ENCODE measurements around the gene POLR2L. TPM values are rescaled to one million over a fixed set of nuclear protein-coding genes. Genes with fewer than 3 reads are reported as not detected.

Gene POLR2L
- total RNA-seq, 1 experiment from 2014 or later: 99.7 TPM

- TF ChIP-seq CTCF (conservative IDR thresholded peaks at IDR 0.05) (no peak), EZH2 (IDR thresholded peaks at IDR 0.05; ENCODE audit: low read depth) (no peak)
- no peak overlapping the region for H3K4me2 ChIP-seq
- H3K4me3 ChIP-seq: no peak overlapping the region
- H4K20me1 ChIP-seq (ENCODE audit: insufficient read depth): no peaks in the 10 kb centered on the region; the same call in 1 of the 2 replicates
- H3K9me2 ChIP-seq (ENCODE audit: insufficient read depth): no peaks in the 10 kb centered on the region
- DNase-seq: no peak
- no peaks in the 10 kb centered on the region for H3K4me1 ChIP-seq (replicated peaks; ENCODE audit: insufficient read depth)
- H2AFZ ChIP-seq: no peak overlapping the region
- no peaks in the 10 kb centered on the region for H3K36me3 ChIP-seq (ENCODE audit: low read depth)
- H3F3A ChIP-seq (ENCODE audit: insufficient read depth, low read depth): no peaks in the 10 kb centered on the region
- H3K27me3 ChIP-seq (ENCODE audit: insufficient read depth, low read depth): no peaks in the 10 kb centered on the region
- no peaks in the 10 kb centered on the region for H3K79me2 ChIP-seq (ENCODE audit: low read depth)
- no peak overlapping the region for H3K27ac ChIP-seq
- BruUV-seq (replicated peaks): no TSS peak
- CTCF ChIA-PET: no interaction called here
- POLR2A ChIA-PET (ENCODE audit: unreplicated experiment): interaction anchor here (0.6 kb wide), 1 partner anchor 31 kb away, joined by 4 read pairs; no protein-coding TSS in a partner anchor
- H3K9me3 ChIP-seq (ENCODE audit: insufficient read depth, low read depth): no peaks in the 10 kb centered on the region
- intact Hi-C loops (cut with micrococcal nuclease; ENCODE audit: unreplicated experiment): no loop called here
These were observed 29.1 kb upstream of the POLR2L start for GRCh38 chr11:871472-871871.

DNA sequence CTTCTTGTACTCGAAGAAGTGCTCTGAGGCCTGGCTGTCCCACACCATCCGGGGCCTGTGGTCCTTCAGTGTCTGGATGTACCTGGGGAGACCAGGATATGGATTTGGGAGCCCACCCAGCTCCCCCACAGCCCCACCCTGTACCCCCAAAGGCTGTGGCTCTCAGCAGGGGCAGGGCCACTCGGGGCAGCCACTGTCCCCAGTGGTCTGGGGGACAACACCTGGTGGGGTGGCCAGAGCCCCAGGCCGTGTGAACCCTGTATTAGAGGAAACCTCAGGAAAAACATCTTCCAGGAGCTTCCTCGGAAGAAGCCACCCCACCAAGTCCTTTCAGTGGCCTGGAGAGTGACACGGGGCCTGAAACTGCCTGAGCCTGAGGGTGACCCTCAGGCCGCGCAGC is 28.1 kb upstream of the POLR2L start:
- Histone ChIP-seq H2AFZ (no peak overlapping the region), H3K4me1 (replicated peaks; ENCODE audit: insufficient read depth) (no peaks in the 10 kb centered on the region), H4K20me1 (ENCODE audit: insufficient read depth) (no peaks in the 10 kb centered on the region; the same call in 1 of the 2 replicates), H3K9me2 (ENCODE audit: insufficient read depth) (no peaks in the 10 kb centered on the region), H3K4me2 (no peak overlapping the region), H3F3A (ENCODE audit: insufficient read depth, low read depth) (no peaks in the 10 kb centered on the region), H3K27ac (no peak overlapping the region), H3K36me3 (ENCODE audit: low read depth) (no peaks in the 10 kb centered on the region), H3K4me3 (no peak overlapping the region), H3K27me3 (ENCODE audit: insufficient read depth, low read depth) (no peaks in the 10 kb centered on the region), H3K79me2 (ENCODE audit: low read depth) (no peaks in the 10 kb centered on the region), H3K9me3 (ENCODE audit: insufficient read depth, low read depth) (no peaks in the 10 kb centered on the region)
- CTCF ChIA-PET: no interaction called here
- intact Hi-C loops (cut with micrococcal nuclease; ENCODE audit: unreplicated experiment): no loop called here
- DNase-seq: no peak
- no TSS peak for BruUV-seq (replicated peaks)
- POLR2A ChIA-PET (ENCODE audit: unreplicated experiment): no interaction called here
- TF ChIP-seq EZH2 (IDR thresholded peaks at IDR 0.05; ENCODE audit: low read depth): no peak
- no peak; the same call in 1 of the 2 replicates for TF ChIP-seq CTCF (conservative IDR thresholded peaks at IDR 0.05)

DNA sequence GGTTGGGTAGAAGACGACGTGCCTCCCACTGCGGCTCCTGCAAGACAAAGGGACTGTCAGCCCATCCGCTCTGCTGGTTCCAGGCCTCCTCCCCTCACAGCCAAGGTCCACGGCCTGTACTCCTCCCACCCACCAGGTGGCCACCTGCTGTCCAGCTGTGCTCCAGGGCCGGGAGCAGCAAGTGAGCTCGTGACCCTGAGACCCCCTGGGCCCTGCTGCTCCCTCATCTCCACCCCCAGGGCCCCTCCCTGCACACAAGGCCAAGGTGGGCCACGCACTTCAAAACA is 27.7 kb upstream of the POLR2L start:
- H4K20me1 ChIP-seq (ENCODE audit: insufficient read depth): no peaks in the 10 kb centered on the region; the same call in 1 of the 2 replicates
- no peaks in the 10 kb centered on the region for H3F3A ChIP-seq (ENCODE audit: insufficient read depth, low read depth)
- intact Hi-C loops (cut with micrococcal nuclease; ENCODE audit: unreplicated experiment): no loop called here
- no peaks in the 10 kb centered on the region for H3K4me1 ChIP-seq (replicated peaks; ENCODE audit: insufficient read depth)
- no peak for DNase-seq
- no peaks in the 10 kb centered on the region for H3K79me2 ChIP-seq (ENCODE audit: low read depth)
- TF ChIP-seq EZH2 (IDR thresholded peaks at IDR 0.05; ENCODE audit: low read depth): no peak
- peak; percentile 24; the same call in 1 of the 2 replicates for TF ChIP-seq CTCF (conservative IDR thresholded peaks at IDR 0.05)
- H3K36me3 ChIP-seq (ENCODE audit: low read depth): no peaks in the 10 kb centered on the region
- no peak overlapping the region for H3K4me3 ChIP-seq
- H2AFZ ChIP-seq: no peak overlapping the region
- no peaks in the 10 kb centered on the region for H3K27me3 ChIP-seq (ENCODE audit: insufficient read depth, low read depth)
- no peaks in the 10 kb centered on the region for H3K9me3 ChIP-seq (ENCODE audit: insufficient read depth, low read depth)
- no peak overlapping the region for H3K27ac ChIP-seq
- BruUV-seq (replicated peaks): no TSS peak
- POLR2A ChIA-PET (ENCODE audit: unreplicated experiment): no interaction called here
- CTCF ChIA-PET: no interaction called here
- no peaks in the 10 kb centered on the region for H3K9me2 ChIP-seq (ENCODE audit: insufficient read depth)
- H3K4me2 ChIP-seq: no peak overlapping the region

All from PC-9 (cell line).